Coronary artery (tissue), 2 donors: ENCODE data around the gene GLYATL2.

ENCODE experiments used
- DNase-seq: peaks from one replicate; pipeline ENCODE4 v3.0.0-alpha.2; 2017; ENCODE audit warnings: low spot score
- H3K27ac ChIP-seq, 2 donors: fragments of 200-600 bp; sonication (generic); one replicate each; pipeline ENCODE4 v1.5.1; 2016 to 2019
- H3K4me3 ChIP-seq: fragments of 200-600 bp; sonication (generic); 2 replicates; pipeline ENCODE4 v1.5.1; 2016; ENCODE audit warnings: mild to moderate bottlenecking, moderate library complexity
- CTCF ChIP-seq: fragments of 200-600 bp; sonication (generic); IDR thresholded peaks from one replicate; pipeline ENCODE4 v1.5.1; 2019; ENCODE audit warnings: antibody characterized with exemption

The GLYATL2 gene

DNA sequence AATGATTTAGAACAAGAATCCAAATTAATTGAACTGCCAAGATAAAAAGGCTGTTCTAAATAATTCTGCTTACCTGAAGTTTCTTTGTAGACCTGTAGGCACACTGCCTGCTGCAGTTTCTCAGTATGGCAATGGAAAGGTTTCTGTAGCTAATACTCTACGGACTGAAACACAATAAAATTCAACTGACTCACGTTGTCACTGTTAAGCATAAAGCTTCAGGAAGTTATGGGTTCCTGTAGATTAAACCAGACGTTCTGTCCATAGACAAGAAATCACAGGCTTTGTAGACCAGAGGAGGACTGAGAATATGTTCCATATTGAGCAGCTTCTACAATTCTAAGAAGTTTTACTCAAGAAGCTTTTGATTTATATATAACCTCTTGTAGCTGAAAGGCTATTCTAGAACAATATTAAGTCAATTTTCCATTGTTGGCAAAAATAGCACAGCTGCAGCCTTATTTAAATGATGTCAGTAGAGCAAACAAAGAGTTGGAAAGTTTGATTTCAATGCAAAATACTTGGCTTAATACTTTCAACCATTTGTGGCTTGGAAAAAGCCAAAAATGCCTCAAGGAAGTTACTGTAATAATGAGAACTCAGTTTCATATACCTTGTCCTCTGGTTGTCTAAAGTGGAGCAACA is at the start of gene GLYATL2:
GLYATL2 (minus strand) TSS at position 344 of the 645 bp plus-strand sequence. CDS start 5,092 bp downstream, outside the sequence.
- DNase-seq = no peak
- Histone ChIP-seq H3K27ac (no peak within 1 kb of the TSS), H3K4me3 (no peak within 1 kb of the TSS)
- TF ChIP-seq CTCF = no peak

- DNase-seq = no peak
- no peak for TF ChIP-seq CTCF
- Histone ChIP-seq H3K27ac (no peak overlapping the region), H3K4me3 (no peak overlapping the region)
These were observed 49.4 kb upstream of the GLYATL2 start for GRCh38 chr11:58893899-58894298.

- H3K27ac ChIP-seq = no peak overlapping the region
- no peak for DNase-seq
These were observed 44.1 kb upstream of the GLYATL2 start for GRCh38 chr11:58888579-58888978.

DNA sequence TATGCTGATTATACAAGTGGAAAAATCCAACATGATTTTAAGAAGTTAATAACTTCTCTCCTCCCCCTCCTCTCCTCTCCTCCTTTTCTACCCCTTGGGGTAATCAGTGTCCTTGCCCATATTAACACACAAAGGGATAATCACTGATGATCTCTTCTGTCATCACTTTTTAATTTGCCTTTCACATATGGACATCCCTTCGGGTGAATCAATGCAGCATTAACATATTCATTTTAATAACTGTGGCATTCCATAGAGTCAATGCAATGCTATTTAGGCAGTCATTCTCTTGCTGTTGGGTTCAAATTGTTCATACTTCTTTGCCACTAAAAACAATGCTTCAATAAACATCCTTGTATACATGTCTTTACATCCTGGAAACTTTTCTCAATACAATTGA is 42.9 kb upstream of the GLYATL2 start:
- H3K4me3 ChIP-seq = no peak overlapping the region
- no peak for TF ChIP-seq CTCF
- no peak for DNase-seq
- no peak overlapping the region for H3K27ac ChIP-seq

More at GRCh38 chr11:58888579-58888978, 44.1 kb upstream of the GLYATL2 start:
- no peak for TF ChIP-seq CTCF
- H3K4me3 ChIP-seq = no peak overlapping the region

DNA sequence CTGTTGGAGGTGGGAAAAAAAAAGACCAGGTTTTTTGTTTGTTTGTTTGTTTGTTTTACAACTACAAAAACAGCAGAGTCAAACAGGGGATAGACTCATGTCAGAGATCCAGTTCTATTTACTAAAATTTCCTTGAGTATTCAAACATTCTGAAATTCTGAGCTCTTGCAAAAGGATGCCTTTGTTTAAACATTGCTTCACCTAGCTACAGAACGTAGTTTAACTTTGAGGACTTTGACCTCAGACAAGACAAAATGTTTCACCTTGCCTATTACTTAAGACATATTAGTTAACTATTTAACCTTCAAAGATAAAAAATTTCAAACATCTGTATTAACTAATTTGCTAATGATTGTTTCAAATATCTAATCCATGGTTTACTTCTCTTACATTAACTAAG is 36.1 kb upstream of the GLYATL2 start:
- Histone ChIP-seq H3K4me3 (no peak overlapping the region), H3K27ac (no peak overlapping the region)
- DNase-seq = no peak
- TF ChIP-seq CTCF = no peak

DNA sequence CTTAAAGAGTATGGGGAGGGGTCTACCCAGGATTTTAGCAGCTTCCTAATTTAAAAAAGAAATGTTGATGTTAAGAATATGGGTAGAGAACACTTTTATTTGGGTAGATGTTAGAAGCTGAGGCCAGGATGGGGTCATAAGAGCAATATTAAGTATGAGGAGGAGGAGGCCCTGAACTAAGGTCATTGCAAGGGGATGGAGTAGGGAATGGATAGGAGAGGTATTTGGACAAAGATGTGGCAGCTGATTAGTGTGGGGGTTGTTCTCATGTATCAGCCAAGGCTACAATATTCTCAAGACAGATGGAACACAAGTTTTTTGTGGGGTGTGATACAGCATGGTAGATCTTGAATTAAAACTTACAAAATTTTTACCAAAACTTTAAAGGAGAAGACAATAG is 35.7 kb upstream of the GLYATL2 start:
- no peak for DNase-seq
- no peak for TF ChIP-seq CTCF
- Histone ChIP-seq H3K27ac (no peak overlapping the region), H3K4me3 (no peak overlapping the region)

DNA sequence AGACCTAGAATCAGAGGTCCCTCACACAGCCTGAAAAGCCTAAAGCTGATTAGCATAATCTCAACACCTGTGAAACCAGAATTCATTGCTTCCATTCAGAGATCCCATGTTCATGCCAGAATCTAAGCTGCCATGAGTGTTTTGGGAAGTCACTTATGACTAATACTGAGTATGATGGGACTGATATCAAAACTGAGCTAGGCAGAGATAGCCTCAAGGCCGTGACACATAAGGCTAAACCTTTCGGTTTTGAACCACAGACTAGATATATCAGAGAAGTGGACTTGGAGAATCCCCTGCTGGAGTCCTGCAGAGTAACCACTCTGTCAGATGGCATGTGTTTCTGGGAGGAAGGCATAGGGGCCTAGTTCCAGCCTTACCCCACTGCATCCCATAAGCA is 23.1 kb upstream of the GLYATL2 start:
- no peak for TF ChIP-seq CTCF
- DNase-seq = no peak
- H3K4me3 ChIP-seq = no peak overlapping the region
- H3K27ac ChIP-seq = no peak overlapping the region
